Ureter (tissue), 1 donor: ENCODE measurements around the gene SERPINB11. TPM values are rescaled to one million over a fixed set of nuclear protein-coding genes. Genes with fewer than 3 reads are reported as not detected.
"Not testable (repeated sequence)": the region's sequence is repeated elsewhere in the genome, so short reads cannot be mapped to it uniquely, and the experiment has no call there.

Experiments
- DNase-seq: peaks from one replicate; pipeline ENCODE4 v3.0.0-alpha.2; 2020; ENCODE audit warnings: low spot score
- total RNA-seq: library from RNA; stranded (reverse); gene quantifications from one replicate; pipeline ENCODE4 v1.2.4, GENCODE V29; 2023
- donor health status: DM: yes; HTN: yes; CAD: no.

SERPINB11 gene
- total RNA-seq, 1 donor from 2014 or later: not detected

GRCh38 chr18:63730773-63731172 is 28.0 kb downstream of the SERPINB11 start:
- no peak for DNase-seq

DNA sequence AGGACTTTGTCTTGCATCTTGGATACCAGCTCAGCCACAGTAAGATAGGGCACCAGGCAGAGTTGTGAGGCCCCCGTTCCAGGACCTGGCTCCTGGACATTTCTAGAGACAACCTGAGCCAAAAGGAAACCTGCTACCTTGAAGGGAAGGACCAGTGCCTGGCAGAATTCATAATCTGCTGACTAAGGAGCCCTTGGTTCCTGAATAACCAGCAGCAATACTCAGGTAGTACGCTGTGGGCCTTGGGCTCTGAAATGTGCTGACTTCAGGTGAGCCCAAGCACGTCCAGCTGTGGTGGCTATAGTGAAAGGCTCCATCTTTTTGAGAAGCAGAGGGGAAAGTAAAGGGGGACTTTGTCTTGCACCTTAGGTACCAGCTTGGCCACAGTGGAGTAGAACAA is 28.5 kb downstream of the SERPINB11 start:
- no peak for DNase-seq

- DNase-seq: no peak
These were observed 34.1 kb downstream of the SERPINB11 start for GRCh38 chr18:63736876-63737275.

DNA sequence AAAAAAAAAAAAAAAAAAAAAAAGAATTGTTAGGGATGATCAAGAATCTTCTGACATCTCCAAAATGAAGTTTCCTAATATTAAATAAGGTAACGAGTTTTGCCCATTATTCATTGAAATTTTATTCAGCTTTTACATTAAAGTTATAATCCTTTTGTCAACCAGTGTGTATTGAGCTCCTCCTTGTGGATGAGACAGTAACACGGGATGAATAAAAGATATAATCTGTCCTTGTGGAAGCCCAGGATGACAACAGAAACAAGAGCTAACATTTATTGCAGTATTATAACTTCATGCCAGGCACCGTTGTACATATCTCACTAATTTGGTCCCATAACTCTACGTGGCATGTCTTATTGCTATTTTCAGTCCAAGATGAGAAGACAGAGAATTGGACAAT is 39.0 kb downstream of the SERPINB11 start:
- DNase-seq: no peak

- no peak for DNase-seq
These were observed 44.2 kb downstream of the SERPINB11 start for GRCh38 chr18:63747006-63747405.

DNA sequence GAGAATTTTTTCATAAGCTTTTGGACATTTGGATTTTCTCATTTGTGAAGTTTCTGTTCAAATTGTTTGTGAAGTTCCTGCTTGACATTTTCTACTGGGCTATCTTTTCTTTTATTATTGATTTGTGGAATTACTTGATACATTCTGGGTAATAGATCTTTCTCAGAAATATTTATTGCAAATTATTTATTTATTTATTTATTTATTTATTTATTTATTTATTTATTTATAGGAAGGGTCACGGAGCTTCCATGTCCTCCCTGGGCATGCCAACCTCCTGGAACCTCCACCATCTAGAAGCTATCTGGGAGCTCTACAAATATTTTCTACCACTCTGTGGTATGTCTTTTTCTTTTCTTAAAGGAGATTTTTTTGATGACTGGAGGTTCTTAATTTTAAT is 46.7 kb downstream of the SERPINB11 start:
- DNase-seq: no peak

DNA sequence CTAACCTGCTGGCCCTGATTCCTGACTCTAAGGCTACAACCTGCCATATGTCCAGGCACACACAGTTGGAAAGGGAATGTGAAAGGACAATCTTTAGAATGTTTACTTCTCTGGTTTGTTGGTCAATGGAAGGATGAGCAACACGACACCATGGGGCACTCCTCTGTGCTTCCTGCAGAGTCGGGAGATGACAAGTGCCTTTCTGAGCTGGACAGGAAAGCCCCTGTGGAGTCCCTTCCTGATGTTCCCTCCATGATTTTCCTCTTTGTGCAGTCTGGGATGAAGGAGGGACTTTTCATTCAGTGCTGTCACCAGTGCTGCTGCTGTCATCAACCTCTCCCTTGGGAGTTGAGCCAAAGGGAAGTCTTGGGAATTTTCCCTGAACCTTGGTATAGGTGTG is 49.9 kb downstream of the SERPINB11 start:
- no peak for DNase-seq

DNA sequence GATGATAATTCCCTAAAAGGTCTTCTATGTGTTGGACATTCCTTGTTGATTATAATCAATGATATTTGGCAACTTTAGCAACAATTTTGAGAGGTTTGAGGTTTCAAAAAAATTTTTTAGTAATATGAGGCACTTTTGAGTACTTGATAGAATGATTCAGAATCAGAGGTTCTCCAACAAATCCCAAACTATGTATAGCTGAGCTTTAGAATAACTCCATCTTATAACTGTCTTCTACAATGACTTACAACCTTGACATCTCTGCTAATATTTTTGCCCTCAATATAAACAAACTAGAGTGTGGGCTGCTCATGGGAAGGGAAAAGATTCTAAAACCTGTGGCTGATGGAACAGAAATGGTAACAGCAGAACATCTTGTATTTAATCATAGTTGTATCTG is 50.9 kb downstream of the SERPINB11 start:
- no peak for DNase-seq

DNA sequence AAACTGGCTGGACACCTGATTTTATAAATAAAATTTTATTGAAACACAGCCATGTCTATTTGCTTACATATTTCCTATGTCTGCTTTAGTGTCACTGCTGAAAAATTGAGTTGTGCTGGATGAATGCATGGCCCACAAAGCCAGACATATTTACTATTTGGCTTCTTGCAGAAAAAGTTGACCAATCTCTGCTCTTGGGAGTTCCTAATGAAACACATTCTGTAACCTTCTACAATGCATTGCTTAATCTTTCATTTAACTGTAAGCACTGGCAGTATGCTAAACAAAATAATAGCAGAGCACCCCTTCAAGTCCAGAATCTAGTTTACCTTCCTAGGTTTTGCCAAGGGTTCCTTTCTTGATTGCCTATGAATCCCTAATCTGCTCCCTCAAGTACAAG is 54.8 kb downstream of the SERPINB11 start:
- DNase-seq: no peak

GRCh38 chr18:63758615-63759240 is 56.0 kb downstream of the SERPINB11 start:
- no peak for DNase-seq

- DNase-seq: not testable (repeated sequence)
These were observed 57.0 kb downstream of the SERPINB11 start for GRCh38 chr18:63759786-63760185.

GRCh38 chr18:63762518-63762917 is 59.8 kb downstream of the SERPINB11 start:
- no peak for DNase-seq

DNA sequence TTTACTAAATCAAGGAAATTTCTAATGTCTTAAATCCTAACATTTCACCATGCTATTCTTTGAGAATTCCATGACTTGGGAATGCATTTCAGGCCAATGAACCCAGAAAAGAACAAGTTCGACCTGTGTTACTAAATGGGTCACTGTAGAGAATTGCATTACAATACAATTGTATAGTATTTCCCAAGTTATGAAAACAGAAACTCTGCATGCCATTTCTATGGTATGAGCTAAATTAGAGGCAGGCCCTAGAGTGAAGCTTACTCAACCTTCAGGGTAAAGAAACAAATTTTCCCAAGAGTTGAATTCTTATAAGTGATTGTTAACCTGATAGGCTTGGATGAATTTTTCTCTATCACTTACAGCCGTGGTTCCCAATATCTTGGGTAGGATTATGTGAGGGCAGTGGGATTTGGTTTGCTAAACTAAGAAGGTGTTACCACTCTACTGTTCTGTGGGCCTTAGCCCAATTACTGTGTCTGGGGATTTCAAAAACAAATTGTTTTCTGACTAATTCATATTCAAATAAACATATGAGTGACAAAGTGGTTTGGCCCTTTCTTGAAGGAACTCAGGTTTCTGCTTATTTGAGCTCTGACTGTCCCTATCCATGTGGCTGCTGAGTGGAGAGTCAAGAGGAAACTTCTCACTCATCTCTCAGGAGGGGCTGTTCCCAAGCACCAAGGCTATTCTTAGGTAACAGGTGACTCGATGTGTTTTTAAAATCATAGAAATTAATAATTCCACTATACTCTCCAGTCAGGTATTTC is 61.3 kb downstream of the SERPINB11 start:
- DNase-seq: no peak

- no peak for DNase-seq
These were observed 63.1 kb downstream of the SERPINB11 start for GRCh38 chr18:63765837-63766236.

Other genes starting within 250 kb of the SERPINB11 start
- gene SERPINB5, start 226.0 kb upstream of the SERPINB11 start, total RNA-seq: 25.7 TPM
- not detected for gene SERPINB12, start 160.6 kb upstream of the SERPINB11 start, total RNA-seq
- gene SERPINB13, start 115.6 kb upstream of the SERPINB11 start, total RNA-seq: not detected
- not detected for gene SERPINB4, start 58.7 kb upstream of the SERPINB11 start, total RNA-seq
- not detected for gene SERPINB3, start 41.1 kb upstream of the SERPINB11 start, total RNA-seq
- not detected for gene SERPINB7, start 72.5 kb downstream of the SERPINB11 start, total RNA-seq
- gene SERPINB2, start 184.7 kb downstream of the SERPINB11 start, total RNA-seq: not detected
- gene SERPINB10, start 205.0 kb downstream of the SERPINB11 start, total RNA-seq: not detected
- not detected for gene HMSD, start 246.3 kb downstream of the SERPINB11 start, total RNA-seq